Astrocyte of the spinal cord (primary cell): ENCODE data around the gene ISG20.
"Not testable (repeated sequence)": the region's sequence is repeated elsewhere in the genome, so short reads cannot be mapped to it uniquely, and the experiment has no call there.

Experiments used
- DNase-seq: peaks from one replicate; pipeline ENCODE4 v3.0.0; 2011; ENCODE audit warnings: low read depth, low spot score
- H3K4me3 ChIP-seq: 2 replicates; pipeline ENCODE4 v1.5.1; 2011; ENCODE audit warnings: low read depth, mild to moderate bottlenecking, low read length, moderate library complexity
- in situ Hi-C: cut with HindIII; loops from 2 replicates; pipeline ENCODE4 v1.10.0; 2017; ENCODE audit warnings: low sequenced_read_pairs
- TF ChIP-seq, protein P1 (sequence below): IDR thresholded peaks from 2 replicates; pipeline ENCODE4 v1.5.1; 2012; ENCODE audit warnings: low read depth, mild to moderate bottlenecking, low read length, inconsistent platforms

Gene ISG20

DNA sequence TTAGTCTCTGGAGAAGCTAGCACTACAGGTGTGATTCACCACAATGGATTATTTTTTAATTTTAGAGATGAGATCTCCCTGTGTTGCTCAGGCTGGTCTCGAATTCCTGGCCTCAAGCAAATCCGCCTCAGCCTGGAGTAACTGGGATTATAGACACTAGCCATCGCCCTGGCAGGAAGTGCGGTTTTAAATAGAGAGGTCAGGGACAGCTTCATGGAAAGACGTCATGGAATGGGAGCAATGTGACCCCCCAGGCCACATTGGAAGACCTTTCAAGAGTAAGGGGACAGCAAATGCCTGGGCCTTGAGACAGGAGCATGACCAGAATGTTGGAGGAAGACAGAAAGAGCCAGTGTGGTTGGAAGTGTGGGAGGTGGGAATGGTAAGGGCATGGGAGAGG is 2.2 kb upstream of the ISG20 start:
- no peak overlapping the region for H3K4me3 ChIP-seq
- no peak for DNase-seq
- in situ Hi-C loops, result no loop called here
- TF ChIP-seq, protein P1, sequence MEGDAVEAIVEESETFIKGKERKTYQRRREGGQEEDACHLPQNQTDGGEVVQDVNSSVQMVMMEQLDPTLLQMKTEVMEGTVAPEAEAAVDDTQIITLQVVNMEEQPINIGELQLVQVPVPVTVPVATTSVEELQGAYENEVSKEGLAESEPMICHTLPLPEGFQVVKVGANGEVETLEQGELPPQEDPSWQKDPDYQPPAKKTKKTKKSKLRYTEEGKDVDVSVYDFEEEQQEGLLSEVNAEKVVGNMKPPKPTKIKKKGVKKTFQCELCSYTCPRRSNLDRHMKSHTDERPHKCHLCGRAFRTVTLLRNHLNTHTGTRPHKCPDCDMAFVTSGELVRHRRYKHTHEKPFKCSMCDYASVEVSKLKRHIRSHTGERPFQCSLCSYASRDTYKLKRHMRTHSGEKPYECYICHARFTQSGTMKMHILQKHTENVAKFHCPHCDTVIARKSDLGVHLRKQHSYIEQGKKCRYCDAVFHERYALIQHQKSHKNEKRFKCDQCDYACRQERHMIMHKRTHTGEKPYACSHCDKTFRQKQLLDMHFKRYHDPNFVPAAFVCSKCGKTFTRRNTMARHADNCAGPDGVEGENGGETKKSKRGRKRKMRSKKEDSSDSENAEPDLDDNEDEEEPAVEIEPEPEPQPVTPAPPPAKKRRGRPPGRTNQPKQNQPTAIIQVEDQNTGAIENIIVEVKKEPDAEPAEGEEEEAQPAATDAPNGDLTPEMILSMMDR, result no peak

DNA sequence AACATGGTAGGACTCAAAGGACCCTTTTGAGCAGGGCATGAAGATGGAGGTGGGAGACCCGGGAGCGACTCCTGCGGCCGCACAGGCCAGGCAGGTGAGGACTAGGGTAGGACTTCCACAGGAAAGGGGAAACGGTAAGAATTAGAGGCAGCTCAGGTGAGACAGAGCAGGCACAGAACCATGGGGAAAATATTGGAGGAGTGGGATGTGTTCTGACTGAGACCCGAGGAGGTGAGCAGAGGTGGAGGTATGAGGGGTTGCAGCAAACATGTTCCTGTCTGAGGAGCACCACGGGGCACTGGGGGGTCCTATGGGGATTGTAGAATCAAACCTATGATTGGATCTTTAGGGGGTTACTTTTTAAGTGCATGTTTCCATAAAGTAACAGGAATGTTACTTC is 1.4 kb upstream of the ISG20 start:
- in situ Hi-C loops, result no loop called here
- TF ChIP-seq, protein P1, result no peak

DNA sequence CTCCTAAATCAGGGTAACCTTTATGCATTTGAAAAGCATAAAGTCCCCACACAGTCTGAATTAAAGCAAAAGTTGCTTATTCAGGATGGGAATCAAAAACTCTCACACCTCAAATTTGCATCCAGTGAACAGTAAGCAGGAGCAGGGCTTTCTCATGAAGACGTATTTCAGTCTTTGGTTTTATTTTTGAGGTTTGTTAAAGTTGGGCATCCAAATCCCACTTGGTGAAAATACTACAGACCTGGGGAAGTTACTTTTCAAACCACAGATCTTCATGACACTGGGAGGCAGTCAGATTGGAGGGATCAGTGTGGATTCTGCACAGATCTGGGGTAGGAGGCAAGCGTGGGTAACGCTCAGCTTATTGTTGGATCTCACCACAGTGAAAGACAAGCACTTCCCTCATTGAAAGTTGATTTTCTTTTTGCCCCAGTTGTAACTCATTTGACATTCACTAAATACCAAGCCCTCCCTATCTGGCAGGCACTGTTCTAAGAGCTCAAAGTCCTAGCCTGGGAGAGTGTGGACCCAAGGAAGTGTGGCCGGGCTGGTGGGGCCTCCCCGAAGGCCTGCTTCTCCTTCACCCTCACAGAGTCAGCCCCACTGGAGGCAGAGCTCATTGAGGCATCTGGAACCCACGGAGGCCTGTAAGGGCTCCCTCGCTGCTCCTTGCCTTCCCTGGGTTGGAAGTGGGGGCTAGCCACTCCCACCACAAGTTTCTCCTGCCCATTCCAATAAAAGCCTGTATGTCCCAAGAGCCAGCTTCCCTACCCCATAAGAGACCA is 783 bp upstream of the ISG20 start:
- peak overlapping the region; percentile 41 for H3K4me3 ChIP-seq
- TF ChIP-seq, protein P1, result no peak
- DNase-seq, result no peak
- in situ Hi-C loops, result no loop called here

More for the DNA sequence above, 1.4 kb upstream of the ISG20 start:
- DNase-seq, result no peak
- no peak overlapping the region for H3K4me3 ChIP-seq

DNA sequence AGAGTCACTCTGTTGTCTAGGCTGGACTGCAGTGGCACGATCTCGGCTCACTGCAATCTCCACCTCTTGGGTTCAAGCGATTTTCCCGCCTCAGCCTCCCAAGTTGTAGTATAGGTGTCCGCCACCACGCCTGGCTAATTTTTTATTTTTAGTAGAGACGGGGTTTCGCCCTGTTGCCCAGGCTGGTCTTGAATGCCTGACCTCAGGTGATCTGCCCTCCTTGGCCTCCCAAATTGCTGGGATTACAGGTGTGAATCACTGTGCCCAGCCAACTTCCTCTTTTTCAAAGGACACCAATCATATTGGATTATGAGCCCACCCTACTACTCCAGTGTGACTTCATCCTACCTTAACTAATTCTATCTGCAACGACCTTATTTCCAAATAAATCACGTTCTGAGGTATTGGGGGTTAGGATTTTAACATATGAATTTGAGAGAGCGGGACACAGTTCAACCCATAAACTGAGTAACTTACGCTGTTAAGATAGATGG is 3.2 kb downstream of the ISG20 start:
- no peak overlapping the region for H3K4me3 ChIP-seq
- no peak for DNase-seq
- in situ Hi-C loops, result no loop called here
- TF ChIP-seq, protein P1, result no peak

DNA sequence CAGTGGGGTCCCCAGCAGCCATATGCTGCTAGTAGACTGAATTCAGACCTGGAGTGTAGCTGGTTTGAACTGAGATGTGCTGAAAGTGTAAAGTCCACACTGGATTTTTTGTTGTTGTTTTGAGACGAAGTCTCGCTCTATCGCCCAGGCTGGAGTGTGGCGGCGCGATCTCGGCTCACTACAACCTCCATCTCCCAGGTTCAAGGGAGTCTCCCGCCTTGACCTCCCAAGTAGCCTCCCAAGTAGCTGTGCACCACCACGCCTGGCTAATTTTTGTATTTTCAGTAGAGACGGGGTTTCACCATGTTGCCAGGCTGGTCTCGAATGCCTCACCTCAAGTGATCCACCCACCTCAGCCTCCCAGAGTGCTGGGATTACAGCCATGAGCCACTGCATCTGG is 3.7 kb downstream of the ISG20 start:
- DNase-seq, in situ Hi-C loops, H3K4me3 ChIP-seq: not testable (repeated sequence)

DNA sequence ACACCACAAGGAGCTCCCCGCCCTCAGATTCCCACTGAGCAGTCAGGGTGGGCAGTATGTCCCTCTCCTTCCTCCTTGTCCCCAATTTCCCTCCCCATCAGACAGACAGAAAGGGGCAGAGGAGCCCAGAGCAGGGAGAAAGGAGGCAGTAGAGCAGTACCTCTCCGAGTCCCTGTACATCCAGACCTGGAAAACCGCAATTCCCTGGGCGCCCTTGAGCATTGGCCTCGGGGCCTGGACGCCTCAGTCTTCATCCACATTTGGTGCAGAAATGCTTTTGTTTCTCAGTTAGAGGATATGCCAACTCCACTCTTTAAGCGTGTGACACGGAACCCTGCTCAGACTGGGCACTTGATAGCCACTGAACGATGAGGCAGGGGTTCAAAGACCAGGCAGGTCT is 5.9 kb downstream of the ISG20 start:
- in situ Hi-C loops, result no loop called here
- no peak for DNase-seq
- H3K4me3 ChIP-seq, result no peak overlapping the region
- TF ChIP-seq, protein P1, result no peak
